Suprapubic skin (tissue), 4 donors: Measurements from ENCODE around the gene OSBPL9. TPM values are rescaled to one million over a fixed set of nuclear protein-coding genes. Genes with fewer than 3 reads are reported as not detected.

Source experiments
- DNase-seq, 2 donors: peaks; one replicate each; pipeline ENCODE4 v3.0.0-alpha.2; 2019; ENCODE audit warnings: low spot score in 2 of 2
- H3K27ac ChIP-seq: fragments of 200-600 bp; sonication (generic); one replicate; pipeline ENCODE4 v1.5.1; 2019
- H3K27me3 ChIP-seq: fragments of 200-600 bp; sonication (generic); one replicate; pipeline ENCODE4 v1.5.1; 2019
- H3K36me3 ChIP-seq: fragments of 200-600 bp; sonication (generic); one replicate; pipeline ENCODE4 v1.5.1; 2019
- H3K4me1 ChIP-seq: fragments of 200-600 bp; sonication (generic); one replicate; pipeline ENCODE4 v1.5.1; 2019
- H3K4me3 ChIP-seq: fragments of 200-600 bp; sonication (generic); one replicate; pipeline ENCODE4 v1.5.1; 2019; ENCODE audit warnings: mild to moderate bottlenecking
- H3K9me3 ChIP-seq: fragments of 200-600 bp; sonication (generic); one replicate; pipeline ENCODE4 v1.5.1; 2019
- EP300 ChIP-seq: sonication (generic); formaldehyde crosslinking; IDR thresholded peaks from one replicate; pipeline ENCODE4 v1.6.1; 2017; ENCODE audit warnings: antibody characterized with exemption
- POLR2A ChIP-seq, 2 donors: fragments of 450-650 bp; IDR thresholded peaks; one replicate each; pipeline ENCODE4 v1.6.1; 2017; ENCODE audit warnings: antibody characterized with exemption in 2 of 2, mild to moderate bottlenecking in 2 of 2, moderate library complexity in 2 of 2
- POLR2AphosphoS5 ChIP-seq, 3 donors: sonication (generic); formaldehyde crosslinking; IDR thresholded peaks; one replicate each; pipeline ENCODE4 v1.6.1; 2017; ENCODE audit warnings: antibody characterized with exemption in 3 of 3
- WGBS: methylation state at CpG from one replicate; pipeline ENCODE4 v1.1.5; 2018; 5-methylcytosine and 5-hydroxymethylcytosine counted together
- total RNA-seq, 4 donors: library from RNA; depleted of rRNA; stranded (reverse); fragments of >200 nt; gene quantifications; one replicate each; pipeline ENCODE4 v1.1.0, GENCODE V29; 2016
- TF ChIP-seq, protein P1 (sequence below), 2 donors: fragments of 200-600 bp in 1 of 2; fragments of 450-650 bp in 1 of 2; sonication (generic) in 1 of 2; IDR thresholded peaks; one replicate each; pipeline ENCODE4 v1.5.1; 2016 to 2019; ENCODE audit warnings: antibody characterized with exemption in 2 of 2, mild to moderate bottlenecking in 1 of 2, moderate library complexity in 1 of 2

The OSBPL9 gene
- total RNA-seq, 4 donors from 2014 or later, result 49.7 to 166 (median 90.4) TPM

DNA sequence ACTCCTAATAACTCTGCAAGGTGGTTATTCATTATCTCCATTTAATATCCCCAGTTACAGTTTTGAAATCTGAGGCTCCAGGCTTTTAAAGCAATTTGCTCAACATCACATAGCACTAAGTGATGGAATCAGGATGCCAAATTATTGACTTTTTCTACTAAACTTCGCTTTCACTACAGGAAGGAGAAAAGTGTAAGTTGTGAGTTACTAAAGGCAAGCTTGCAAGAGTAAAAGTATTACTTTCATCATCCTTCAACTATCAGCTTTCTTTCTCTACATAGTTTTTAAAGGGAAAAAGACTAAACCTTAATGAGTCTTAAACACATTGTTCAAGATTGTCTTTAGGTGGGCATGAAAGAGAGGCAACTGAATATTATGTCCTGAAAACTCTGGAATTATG is 1.8 kb downstream of the OSBPL9 start:
- H3K4me3 ChIP-seq, result peak overlapping the region; percentile 81
- peaks cover 58% of the 10 kb centered on the region for H3K4me1 ChIP-seq
- H3K27me3 ChIP-seq, result no peaks in the 10 kb centered on the region
- WGBS, result 73% methylated on average over 1 of the region's 1 CpG
- H3K9me3 ChIP-seq, result no peaks in the 10 kb centered on the region
- no peak for DNase-seq
- TF ChIP-seq, protein P1, sequence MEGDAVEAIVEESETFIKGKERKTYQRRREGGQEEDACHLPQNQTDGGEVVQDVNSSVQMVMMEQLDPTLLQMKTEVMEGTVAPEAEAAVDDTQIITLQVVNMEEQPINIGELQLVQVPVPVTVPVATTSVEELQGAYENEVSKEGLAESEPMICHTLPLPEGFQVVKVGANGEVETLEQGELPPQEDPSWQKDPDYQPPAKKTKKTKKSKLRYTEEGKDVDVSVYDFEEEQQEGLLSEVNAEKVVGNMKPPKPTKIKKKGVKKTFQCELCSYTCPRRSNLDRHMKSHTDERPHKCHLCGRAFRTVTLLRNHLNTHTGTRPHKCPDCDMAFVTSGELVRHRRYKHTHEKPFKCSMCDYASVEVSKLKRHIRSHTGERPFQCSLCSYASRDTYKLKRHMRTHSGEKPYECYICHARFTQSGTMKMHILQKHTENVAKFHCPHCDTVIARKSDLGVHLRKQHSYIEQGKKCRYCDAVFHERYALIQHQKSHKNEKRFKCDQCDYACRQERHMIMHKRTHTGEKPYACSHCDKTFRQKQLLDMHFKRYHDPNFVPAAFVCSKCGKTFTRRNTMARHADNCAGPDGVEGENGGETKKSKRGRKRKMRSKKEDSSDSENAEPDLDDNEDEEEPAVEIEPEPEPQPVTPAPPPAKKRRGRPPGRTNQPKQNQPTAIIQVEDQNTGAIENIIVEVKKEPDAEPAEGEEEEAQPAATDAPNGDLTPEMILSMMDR (IDR thresholded peaks at IDR 0.05), result no peak
- no peak for TF ChIP-seq POLR2AphosphoS5 (IDR thresholded peaks at IDR 0.05)
- no peak for TF ChIP-seq EP300
- TF ChIP-seq POLR2A (IDR thresholded peaks at IDR 0.05), result no peak
- no peak overlapping the region for H3K27ac ChIP-seq
- no peaks in the 10 kb centered on the region for H3K36me3 ChIP-seq

DNA sequence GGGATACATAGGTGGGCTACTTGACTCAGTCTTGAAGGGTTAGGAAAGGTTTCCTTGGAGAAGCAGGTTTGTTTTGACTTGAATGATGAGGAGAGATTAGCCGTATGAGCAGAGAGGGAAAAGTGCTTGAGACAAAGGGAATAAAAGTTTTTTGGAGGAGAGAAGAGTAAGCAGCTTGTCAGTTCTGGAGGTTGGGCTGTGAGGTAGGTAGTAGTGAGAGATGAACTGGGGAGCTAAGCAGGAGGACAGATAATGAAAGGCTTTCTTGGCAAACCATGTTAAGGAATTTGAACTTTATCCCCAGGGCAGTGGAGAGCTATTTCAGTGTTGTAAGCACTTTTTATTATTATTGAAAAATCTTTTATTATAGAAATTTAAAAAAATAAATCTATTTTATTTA is 3.6 kb downstream of the OSBPL9 start:
- H3K27me3 ChIP-seq, result no peaks in the 10 kb centered on the region
- WGBS, result 76% methylated on average over 1 of the region's 1 CpG
- peaks cover 58% of the 10 kb centered on the region for H3K4me1 ChIP-seq
- H3K36me3 ChIP-seq, result no peaks in the 10 kb centered on the region
- no peaks in the 10 kb centered on the region for H3K9me3 ChIP-seq
- TF ChIP-seq POLR2AphosphoS5 (IDR thresholded peaks at IDR 0.05), result no peak
- TF ChIP-seq, protein P1 (IDR thresholded peaks at IDR 0.05), result no peak
- H3K27ac ChIP-seq, result no peak overlapping the region
- DNase-seq, result no peak
- H3K4me3 ChIP-seq, result no peak overlapping the region

DNA sequence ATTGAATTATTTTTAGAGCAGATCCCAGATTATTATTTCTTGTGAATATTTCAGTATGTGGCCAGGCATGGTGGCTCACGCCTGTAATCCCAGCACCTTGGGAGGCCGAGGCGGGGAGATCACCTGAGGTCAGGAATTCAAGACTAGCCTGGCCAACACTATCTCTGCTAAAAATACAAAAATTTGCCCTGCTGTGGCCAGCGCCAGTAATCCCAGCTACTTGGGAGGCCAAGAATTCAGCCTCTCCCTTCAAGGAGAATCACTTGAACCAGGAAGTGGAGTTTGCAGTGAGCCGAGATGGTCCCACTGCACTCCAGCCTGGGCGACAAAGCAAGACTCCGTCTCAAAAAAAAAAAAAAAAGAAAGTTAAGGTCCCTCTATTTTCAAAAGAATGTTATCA is 4.3 kb downstream of the OSBPL9 start:
- H3K9me3 ChIP-seq, result no peaks in the 10 kb centered on the region
- H3K4me1 ChIP-seq, result peaks cover 58% of the 10 kb centered on the region

DNA sequence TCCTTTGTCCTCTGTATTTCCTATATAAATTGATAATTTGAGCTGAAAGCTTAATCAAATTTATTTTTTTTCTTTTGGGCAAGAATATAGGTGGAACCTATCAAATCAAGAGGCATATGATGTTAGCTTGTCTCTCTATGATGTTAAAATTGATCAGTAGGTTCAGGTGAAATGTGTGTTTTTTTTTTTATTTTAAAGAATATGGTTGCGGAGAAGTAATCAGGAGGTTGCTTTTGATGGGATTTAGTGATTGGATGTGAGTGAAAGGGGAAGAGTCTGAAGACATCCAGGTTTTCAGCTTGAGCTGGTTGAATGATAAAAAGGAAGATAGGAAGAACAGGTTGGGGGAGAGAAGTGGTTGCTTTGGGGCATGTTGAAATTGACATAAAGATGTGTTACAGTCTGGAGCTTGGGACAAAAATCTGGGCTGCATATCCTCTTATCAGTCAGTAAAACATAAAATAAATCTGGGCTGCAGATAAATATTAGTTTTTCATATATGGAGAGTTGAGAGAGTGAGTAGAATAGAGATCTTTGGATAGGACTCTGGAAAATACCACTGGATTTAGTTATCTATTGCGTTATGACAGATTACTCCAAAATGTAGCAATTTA is 5.1 kb downstream of the OSBPL9 start:
- Histone ChIP-seq H3K4me1 (peaks cover 52% of the 10 kb centered on the region), H3K4me3 (no peak overlapping the region), H3K27ac (peak overlapping the region; percentile 43), H3K27me3 (no peaks in the 10 kb centered on the region), H3K9me3 (no peaks in the 10 kb centered on the region), H3K36me3 (no peaks in the 10 kb centered on the region)
- TF ChIP-seq POLR2AphosphoS5 (IDR thresholded peaks at IDR 0.05) (no peak), EP300 (no peak), POLR2A (IDR thresholded peaks at IDR 0.05) (no peak)
- 88% methylated on average over 2 of the region's 2 CpGs for WGBS
- no peak for DNase-seq

More for the DNA sequence above, 4.3 kb downstream of the OSBPL9 start:
- DNase-seq, result no peak
- no peak for TF ChIP-seq POLR2AphosphoS5 (IDR thresholded peaks at IDR 0.05)
- TF ChIP-seq, protein P1 (IDR thresholded peaks at IDR 0.05), result no peak
- no peak for TF ChIP-seq EP300
- Histone ChIP-seq H3K4me3 (no peak overlapping the region), H3K36me3 (no peaks in the 10 kb centered on the region), H3K27ac (no peak overlapping the region), H3K27me3 (no peaks in the 10 kb centered on the region)
- 89% methylated on average over 7 of the region's 7 CpGs for WGBS

DNA sequence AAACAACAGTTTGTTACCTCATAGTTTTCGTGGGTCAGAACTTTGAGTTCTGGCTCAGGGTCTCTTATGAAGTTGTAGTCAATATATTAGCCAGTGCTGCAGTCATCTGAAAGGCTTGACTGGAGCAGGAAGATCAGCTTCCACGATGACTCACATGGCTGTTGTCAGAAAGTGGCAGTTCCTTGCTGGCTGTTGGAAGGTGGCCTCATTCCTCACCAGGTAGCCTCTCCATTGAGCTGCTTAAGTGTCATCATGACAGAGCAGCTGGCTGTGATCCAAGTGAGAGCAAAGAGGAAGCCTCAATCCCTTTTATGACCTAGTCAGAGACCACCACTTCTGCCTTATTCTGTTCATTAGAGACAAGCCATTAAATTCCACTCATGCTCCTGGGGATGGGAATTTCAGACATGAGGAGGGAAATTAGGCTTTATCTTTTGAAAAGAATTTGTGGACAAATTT is 5.6 kb downstream of the OSBPL9 start:
- H3K9me3 ChIP-seq, result no peaks in the 10 kb centered on the region
- H3K4me3 ChIP-seq, result no peak overlapping the region
- TF ChIP-seq POLR2AphosphoS5 (IDR thresholded peaks at IDR 0.05) (no peak), POLR2A (IDR thresholded peaks at IDR 0.05) (no peak), EP300 (no peak)
- TF ChIP-seq, protein P1 (IDR thresholded peaks at IDR 0.05), result no peak
- peaks cover 52% of the 10 kb centered on the region for H3K4me1 ChIP-seq
- peak; percentile 81 for DNase-seq
- H3K36me3 ChIP-seq, result no peaks in the 10 kb centered on the region
- 23% methylated on average over 2 of the region's 2 CpGs for WGBS
- no peaks in the 10 kb centered on the region for H3K27me3 ChIP-seq
- no peak overlapping the region for H3K27ac ChIP-seq

DNA sequence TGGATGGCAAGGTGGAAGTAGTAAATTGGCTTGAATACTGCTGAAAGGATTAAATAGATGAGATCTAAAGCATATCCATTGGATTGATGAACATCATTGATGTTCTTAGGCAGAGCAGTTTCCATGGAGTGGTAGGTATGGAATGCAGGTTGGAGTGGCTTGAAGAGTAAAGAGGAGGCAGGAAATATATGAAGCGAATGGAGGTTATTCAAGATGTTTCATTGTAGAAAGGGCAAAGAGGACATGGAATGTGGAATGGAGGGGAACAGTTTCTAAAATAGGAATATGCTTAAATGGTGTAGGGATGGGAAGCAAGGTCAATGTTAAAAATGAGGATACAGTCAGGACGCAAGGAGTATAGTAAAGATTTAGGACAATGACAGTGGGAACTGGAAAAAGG is 6.1 kb downstream of the OSBPL9 start:
- H3K4me1 ChIP-seq, result peaks cover 49% of the 10 kb centered on the region
- no peak for TF ChIP-seq POLR2AphosphoS5 (IDR thresholded peaks at IDR 0.05)
- TF ChIP-seq, protein P1 (IDR thresholded peaks at IDR 0.05), result no peak
- no peak for TF ChIP-seq EP300
- no peak for TF ChIP-seq POLR2A (IDR thresholded peaks at IDR 0.05)

More for the DNA sequence above, 6.1 kb downstream of the OSBPL9 start:
- DNase-seq, result no peak
- 88% methylated on average over 2 of the region's 2 CpGs for WGBS
- no peak overlapping the region for H3K4me3 ChIP-seq
- H3K27me3 ChIP-seq, result no peaks in the 10 kb centered on the region
- no peaks in the 10 kb centered on the region for H3K9me3 ChIP-seq
- H3K36me3 ChIP-seq, result no peaks in the 10 kb centered on the region
- H3K27ac ChIP-seq, result no peak overlapping the region
